Ammon's horn (tissue), 1 donor: ENCODE measurements around the gene KCNF1.

ENCODE experiments used
- DNase-seq: peaks from one replicate; pipeline ENCODE4 v3.0.0-alpha.2; 2016; ENCODE audit warnings: low spot score

The KCNF1 gene

GRCh38 chr2:10911291-10912075 lies at the start of gene KCNF1:
Gene KCNF1 (plus strand): TSS chr2:10911934. CDS start chr2:10912427, 493 bp downstream.
- DNase-seq, result peak; percentile 48

- no peak for DNase-seq
These were observed 49.4 kb upstream of the KCNF1 start for GRCh38 chr2:10862330-10862729.

- no peak for DNase-seq
These were observed 48.7 kb upstream of the KCNF1 start for GRCh38 chr2:10863047-10863446.

GRCh38 chr2:10863837-10864236 lies 47.9 kb upstream of the KCNF1 start:
- DNase-seq, result peak; percentile 63

- no peak for DNase-seq
These were observed 47.5 kb upstream of the KCNF1 start for GRCh38 chr2:10864251-10864650.

GRCh38 chr2:10864861-10865636 lies 46.7 kb upstream of the KCNF1 start:
- no peak for DNase-seq

GRCh38 chr2:10865841-10866240 lies 45.9 kb upstream of the KCNF1 start:
- no peak for DNase-seq

- DNase-seq, result no peak
These were observed 43.9 kb upstream of the KCNF1 start for GRCh38 chr2:10867692-10868420.

- DNase-seq, result no peak
These were observed 43.0 kb upstream of the KCNF1 start for GRCh38 chr2:10868465-10869314.

GRCh38 chr2:10871978-10872377 lies 39.8 kb upstream of the KCNF1 start:
- no peak for DNase-seq

GRCh38 chr2:10873171-10873570 lies 38.6 kb upstream of the KCNF1 start:
- DNase-seq, result no peak

- DNase-seq, result no peak
These were observed 37.8 kb upstream of the KCNF1 start for GRCh38 chr2:10873790-10874437.

- DNase-seq, result no peak
These were observed 36.6 kb upstream of the KCNF1 start for GRCh38 chr2:10875126-10875525.

GRCh38 chr2:10876394-10876793 lies 35.3 kb upstream of the KCNF1 start:
- DNase-seq, result no peak

GRCh38 chr2:10876963-10877362 lies 34.8 kb upstream of the KCNF1 start:
- no peak for DNase-seq

GRCh38 chr2:10877651-10878111 lies 34.1 kb upstream of the KCNF1 start:
- DNase-seq, result peak; percentile 65

- no peak for DNase-seq
These were observed 33.3 kb upstream of the KCNF1 start for GRCh38 chr2:10878268-10878915.

- DNase-seq, result no peak
These were observed 32.6 kb upstream of the KCNF1 start for GRCh38 chr2:10879159-10879558.

- DNase-seq, result no peak
These were observed 31.8 kb upstream of the KCNF1 start for GRCh38 chr2:10879624-10880585.
